Loucy (cell line): ENCODE measurements around the gene KCNQ5.

Experiments
- H2AFZ ChIP-seq: fragments of 200-600 bp; sonication (generic); 2 replicates; pipeline ENCODE4 v1.6.0; 2016; ENCODE audit warnings: antibody characterized with exemption, mild to moderate bottlenecking, low read length, moderate library complexity
- H3F3A ChIP-seq: fragments of 200-600 bp; 2 replicates; pipeline ENCODE4 v1.6.0; 2016; ENCODE audit warnings: antibody characterized with exemption, low read depth, mild to moderate bottlenecking
- H3K27me3 ChIP-seq: fragments of 200-600 bp; sonication (generic); 2 replicates; pipeline ENCODE4 v1.6.1; 2014; ENCODE audit warnings: low read length, mild to moderate bottlenecking; ENCODE audit not compliant: insufficient read depth, poor library complexity, severe bottlenecking
- H3K36me3 ChIP-seq: fragments of 200-600 bp; sonication (generic); 2 replicates; pipeline ENCODE4 v1.6.1; 2016; ENCODE audit warnings: low read length; ENCODE audit not compliant: insufficient read depth
- H3K4me1 ChIP-seq: fragments of 200-600 bp; sonication (generic); 2 replicates; pipeline ENCODE4 v1.5.1; 2014; ENCODE audit warnings: low read length, mild to moderate bottlenecking; ENCODE audit not compliant: insufficient read depth, poor library complexity, severe bottlenecking
- H3K4me2 ChIP-seq: fragments of 200-600 bp; sonication (generic); 2 replicates; pipeline ENCODE4 v1.6.0; 2014; ENCODE audit warnings: antibody characterized with exemption, low read length, low read depth, mild to moderate bottlenecking; ENCODE audit not compliant: poor library complexity, severe bottlenecking
- H3K4me3 ChIP-seq: fragments of 200-600 bp; sonication (generic); 2 replicates; pipeline ENCODE4 v1.5.1; 2014; ENCODE audit warnings: low read length, mild to moderate bottlenecking, mixed read lengths; ENCODE audit not compliant: poor library complexity, severe bottlenecking
- H3K79me2 ChIP-seq: fragments of 200-600 bp; sonication (generic); 2 replicates; pipeline ENCODE4 v1.6.1; 2014; ENCODE audit warnings: low read length; ENCODE audit not compliant: insufficient read depth
- H3K9ac ChIP-seq: fragments of 200-600 bp; sonication (generic); 2 replicates; pipeline ENCODE4 v1.6.0; 2014; ENCODE audit warnings: mild to moderate bottlenecking, low read depth, low read length, moderate library complexity; ENCODE audit not compliant: poor library complexity, severe bottlenecking
- H3K9me2 ChIP-seq: fragments of 200-600 bp; sonication (generic); replicated peaks from 2 replicates; pipeline ENCODE4 v1.6.1; 2016; ENCODE audit warnings: low read depth, low read length, mixed read lengths
- H3K9me3 ChIP-seq: fragments of 200-600 bp; sonication (generic); 2 replicates; pipeline ENCODE4 v1.6.1; 2014; ENCODE audit warnings: mild to moderate bottlenecking, antibody characterized with exemption, low read length, low read depth; ENCODE audit not compliant: insufficient read depth
- H4K20me1 ChIP-seq: fragments of 200-600 bp; sonication (generic); 2 replicates; pipeline ENCODE4 v1.6.0; 2014; ENCODE audit warnings: antibody characterized with exemption, low read length, mild to moderate bottlenecking; ENCODE audit not compliant: insufficient read depth, poor library complexity, severe bottlenecking
- EZH2phosphoT487 ChIP-seq: fragments of 200-600 bp; IDR thresholded peaks from 2 replicates; pipeline ENCODE4 v1.6.1; 2018; ENCODE audit warnings: antibody characterized with exemption, mild to moderate bottlenecking, moderate library complexity, borderline replicate concordance
- TF ChIP-seq, protein P1 (sequence below): fragments of 200-600 bp; sonication (generic); conservative IDR thresholded peaks from 2 replicates; pipeline ENCODE4 v1.5.1; 2014; ENCODE audit warnings: mild to moderate bottlenecking, antibody characterized with exemption, low read length

The KCNQ5 gene

DNA sequence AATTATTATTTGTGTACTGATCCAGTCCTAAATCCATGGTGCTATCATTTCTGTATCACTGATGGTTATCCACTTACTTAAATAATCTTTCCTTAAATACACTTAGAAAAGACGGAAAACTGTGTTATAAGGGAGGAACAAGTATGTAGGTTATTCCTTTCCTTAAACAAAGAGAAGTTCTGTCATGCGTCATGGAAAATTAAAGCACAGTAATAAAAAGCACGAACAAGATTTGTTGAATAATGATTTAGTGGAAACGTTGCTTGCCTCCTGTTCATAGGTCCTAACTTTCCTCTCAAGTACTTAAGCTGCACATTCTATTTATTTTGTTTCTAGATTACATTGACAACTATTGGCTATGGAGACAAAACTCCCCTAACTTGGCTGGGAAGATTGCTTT is 483.1 kb downstream of the KCNQ5 start:
- Histone ChIP-seq H3K4me2 (no peak overlapping the region), H3K27me3 (no peaks in the 10 kb centered on the region)
- TF ChIP-seq EZH2phosphoT487 = no peak
- TF ChIP-seq, protein P1, sequence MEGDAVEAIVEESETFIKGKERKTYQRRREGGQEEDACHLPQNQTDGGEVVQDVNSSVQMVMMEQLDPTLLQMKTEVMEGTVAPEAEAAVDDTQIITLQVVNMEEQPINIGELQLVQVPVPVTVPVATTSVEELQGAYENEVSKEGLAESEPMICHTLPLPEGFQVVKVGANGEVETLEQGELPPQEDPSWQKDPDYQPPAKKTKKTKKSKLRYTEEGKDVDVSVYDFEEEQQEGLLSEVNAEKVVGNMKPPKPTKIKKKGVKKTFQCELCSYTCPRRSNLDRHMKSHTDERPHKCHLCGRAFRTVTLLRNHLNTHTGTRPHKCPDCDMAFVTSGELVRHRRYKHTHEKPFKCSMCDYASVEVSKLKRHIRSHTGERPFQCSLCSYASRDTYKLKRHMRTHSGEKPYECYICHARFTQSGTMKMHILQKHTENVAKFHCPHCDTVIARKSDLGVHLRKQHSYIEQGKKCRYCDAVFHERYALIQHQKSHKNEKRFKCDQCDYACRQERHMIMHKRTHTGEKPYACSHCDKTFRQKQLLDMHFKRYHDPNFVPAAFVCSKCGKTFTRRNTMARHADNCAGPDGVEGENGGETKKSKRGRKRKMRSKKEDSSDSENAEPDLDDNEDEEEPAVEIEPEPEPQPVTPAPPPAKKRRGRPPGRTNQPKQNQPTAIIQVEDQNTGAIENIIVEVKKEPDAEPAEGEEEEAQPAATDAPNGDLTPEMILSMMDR = no peak

DNA sequence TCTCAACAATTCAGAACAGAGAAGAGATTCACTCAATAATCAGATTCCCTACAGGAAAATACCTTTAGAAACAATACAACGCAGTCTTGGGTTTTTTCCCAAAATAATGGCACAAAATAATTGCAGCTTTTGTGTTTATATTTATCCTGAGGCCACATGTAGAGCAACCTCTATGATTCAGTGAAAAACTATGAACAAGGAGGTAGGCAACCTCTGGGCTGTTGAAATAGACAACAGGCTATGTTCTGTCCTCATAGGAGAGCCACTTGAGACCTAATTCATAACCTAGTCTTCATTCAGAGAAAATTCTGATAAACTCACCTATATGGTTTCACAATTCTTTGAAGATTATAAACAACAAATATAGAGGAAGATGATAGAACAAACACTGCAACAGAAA is 485.2 kb downstream of the KCNQ5 start:
- Histone ChIP-seq H3K4me2 (no peak overlapping the region), H3K4me3 (no peak overlapping the region), H3K36me3 (no peaks in the 10 kb centered on the region), H3F3A (no peaks in the 10 kb centered on the region), H3K4me1 (no peaks in the 10 kb centered on the region), H3K9me2 (no peaks in the 10 kb centered on the region), H4K20me1 (no peaks in the 10 kb centered on the region), H3K9me3 (no peaks in the 10 kb centered on the region), H3K79me2 (no peaks in the 10 kb centered on the region), H3K9ac (no peak overlapping the region), H3K27me3 (no peaks in the 10 kb centered on the region), H2AFZ (no peak overlapping the region)
- TF ChIP-seq, protein P1 = no peak
- no peak for TF ChIP-seq EZH2phosphoT487

More for the DNA sequence above, 483.1 kb downstream of the KCNQ5 start:
- H2AFZ ChIP-seq = no peak overlapping the region
- H3K79me2 ChIP-seq = no peaks in the 10 kb centered on the region
- H3K9ac ChIP-seq = no peak overlapping the region
- no peaks in the 10 kb centered on the region for H3K9me3 ChIP-seq
- no peaks in the 10 kb centered on the region for H3K9me2 ChIP-seq
- H4K20me1 ChIP-seq = no peaks in the 10 kb centered on the region
- no peak overlapping the region for H3K4me3 ChIP-seq
- no peaks in the 10 kb centered on the region for H3F3A ChIP-seq
- no peaks in the 10 kb centered on the region for H3K4me1 ChIP-seq
- H3K36me3 ChIP-seq = no peaks in the 10 kb centered on the region

DNA sequence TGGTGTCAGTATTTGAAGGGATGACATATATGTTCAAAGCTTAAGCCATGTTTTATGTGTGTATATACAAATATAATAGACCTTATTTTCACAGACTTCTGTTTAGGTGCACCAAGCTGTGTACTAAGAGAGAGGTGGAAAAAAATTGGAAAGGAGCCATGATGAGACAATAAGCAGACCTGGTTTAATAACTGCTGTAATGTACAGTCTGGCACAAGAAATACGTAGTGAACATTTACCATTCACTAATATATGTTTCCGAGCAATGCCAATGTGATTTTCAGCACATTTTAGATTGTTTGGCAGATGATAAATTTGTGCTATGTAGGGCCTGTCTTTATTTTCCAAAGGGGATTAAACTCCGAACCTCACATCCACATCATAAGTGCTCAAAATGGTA is 487.1 kb downstream of the KCNQ5 start:
- Histone ChIP-seq H3K36me3 (no peaks in the 10 kb centered on the region), H3K27me3 (no peaks in the 10 kb centered on the region), H3F3A (no peaks in the 10 kb centered on the region), H3K4me2 (no peak overlapping the region), H3K4me3 (no peak overlapping the region), H2AFZ (no peak overlapping the region), H3K4me1 (no peaks in the 10 kb centered on the region), H4K20me1 (no peaks in the 10 kb centered on the region), H3K9me2 (no peaks in the 10 kb centered on the region), H3K9me3 (no peaks in the 10 kb centered on the region), H3K79me2 (no peaks in the 10 kb centered on the region), H3K9ac (no peak overlapping the region)
- TF ChIP-seq EZH2phosphoT487 = no peak
- TF ChIP-seq, protein P1 = no peak
